ENCODE results near the gene PCSK4.
A peak's percentile ranks its signal among the peaks of the same experiment; 100 is the strongest.
"Not testable (repeated sequence)": the region's sequence is repeated elsewhere in the genome, so short reads cannot be mapped to it uniquely, and the experiment has no call there.

The PCSK4 gene

GRCh38 chr19:1488282-1488601, 1.9 kb downstream of the PCSK4 start:
- DNase-seq (ENCODE audit: insufficient read length), result no peak
- TF ChIP-seq POLR2AphosphoS5 (IDR thresholded peaks at IDR 0.05; ENCODE audit: low read depth, low read length) (no peak), TAF1 (IDR thresholded peaks at IDR 0.05; ENCODE audit: borderline replicate concordance, low read depth, low read length) (no peak), POLR2A (IDR thresholded peaks at IDR 0.05; ENCODE audit: low read depth, low read length) (no peak)
- no peak for FAIRE-seq

GRCh38 chr19:1487576-1488281, 2.4 kb downstream of the PCSK4 start:
- FAIRE-seq (no peak), DNase-seq (ENCODE audit: insufficient read length) (no peak)
- TF ChIP-seq POLR2AphosphoS5 (IDR thresholded peaks at IDR 0.05; ENCODE audit: low read depth, low read length) (no peak), POLR2A (IDR thresholded peaks at IDR 0.05; ENCODE audit: low read depth, low read length) (no peak), TAF1 (IDR thresholded peaks at IDR 0.05; ENCODE audit: borderline replicate concordance, low read depth, low read length) (no peak)

GRCh38 chr19:1486720-1487575, 3.2 kb downstream of the PCSK4 start:
- DNase-seq (ENCODE audit: insufficient read length) (no peak), FAIRE-seq (no peak)
- TF ChIP-seq POLR2AphosphoS5 (IDR thresholded peaks at IDR 0.05; ENCODE audit: low read depth, low read length), result no peak
- TF ChIP-seq POLR2A (IDR thresholded peaks at IDR 0.05; ENCODE audit: low read depth, low read length), result no peak
- no peak for TF ChIP-seq TAF1 (IDR thresholded peaks at IDR 0.05; ENCODE audit: borderline replicate concordance, low read depth, low read length)

GRCh38 chr19:1483979-1484428, 6.1 kb downstream of the PCSK4 start:
- DNase-seq (ENCODE audit: insufficient read length) (no peak), FAIRE-seq (no peak)
- no peak for TF ChIP-seq POLR2A (IDR thresholded peaks at IDR 0.05; ENCODE audit: low read depth, low read length)
- no peak for TF ChIP-seq TAF1 (IDR thresholded peaks at IDR 0.05; ENCODE audit: borderline replicate concordance, low read depth, low read length)
- no peak for TF ChIP-seq POLR2AphosphoS5 (IDR thresholded peaks at IDR 0.05; ENCODE audit: low read depth, low read length)

- FAIRE-seq (no peak), DNase-seq (ENCODE audit: insufficient read length) (no peak)
- TF ChIP-seq POLR2A (IDR thresholded peaks at IDR 0.05; ENCODE audit: low read depth, low read length) (no peak), POLR2AphosphoS5 (IDR thresholded peaks at IDR 0.05; ENCODE audit: low read depth, low read length) (no peak), TAF1 (IDR thresholded peaks at IDR 0.05; ENCODE audit: borderline replicate concordance, low read depth, low read length) (no peak)
Observed at GRCh38 chr19:1483131-1483978, 6.8 kb downstream of the PCSK4 start.

GRCh38 chr19:1482361-1483130, 7.6 kb downstream of the PCSK4 start:
- TF ChIP-seq POLR2A (IDR thresholded peaks at IDR 0.05; ENCODE audit: low read depth, low read length) (no peak), POLR2AphosphoS5 (IDR thresholded peaks at IDR 0.05; ENCODE audit: low read depth, low read length) (no peak), TAF1 (IDR thresholded peaks at IDR 0.05; ENCODE audit: borderline replicate concordance, low read depth, low read length) (no peak)
- DNase-seq (ENCODE audit: insufficient read length) (no peak), FAIRE-seq (no peak)

GRCh38 chr19:1481893-1482360, 8.2 kb downstream of the PCSK4 start:
- TF ChIP-seq POLR2AphosphoS5 (IDR thresholded peaks at IDR 0.05; ENCODE audit: low read depth, low read length), result no peak
- TF ChIP-seq TAF1 (IDR thresholded peaks at IDR 0.05; ENCODE audit: borderline replicate concordance, low read depth, low read length), result no peak
- TF ChIP-seq POLR2A (IDR thresholded peaks at IDR 0.05; ENCODE audit: low read depth, low read length), result no peak
- no peak for DNase-seq (ENCODE audit: insufficient read length)
- no peak for FAIRE-seq

GRCh38 chr19:1481224-1481892, 8.8 kb downstream of the PCSK4 start:
- DNase-seq (ENCODE audit: insufficient read length) (no peak), FAIRE-seq (no peak)
- TF ChIP-seq POLR2A (IDR thresholded peaks at IDR 0.05; ENCODE audit: low read depth, low read length) (no peak), POLR2AphosphoS5 (IDR thresholded peaks at IDR 0.05; ENCODE audit: low read depth, low read length) (no peak), TAF1 (IDR thresholded peaks at IDR 0.05; ENCODE audit: borderline replicate concordance, low read depth, low read length) (no peak)

- TF ChIP-seq POLR2A (IDR thresholded peaks at IDR 0.05; ENCODE audit: low read depth, low read length) (peak; percentile 87; the same call in 1 of the 2 replicates), POLR2AphosphoS5 (IDR thresholded peaks at IDR 0.05; ENCODE audit: low read depth, low read length) (peak; percentile 80), TAF1 (IDR thresholded peaks at IDR 0.05; ENCODE audit: borderline replicate concordance, low read depth, low read length) (peak; percentile 37; the same call in 1 of the 2 replicates)
- peak; percentile 99 for FAIRE-seq
- peak; percentile 99 for DNase-seq (ENCODE audit: insufficient read length)
Observed at GRCh38 chr19:1478934-1479707, 11.0 kb downstream of the PCSK4 start, which contains the start of gene C19orf25. C19orf25 (minus strand) TSS chr19:1479215; CDS start chr19:1478903, 312 bp downstream.

- not testable (repeated sequence) for FAIRE-seq; DNase-seq (ENCODE audit: insufficient read length)
Observed at GRCh38 chr19:1477056-1477455, 13.1 kb downstream of the PCSK4 start.

Data from GM12892 (cell line).